ENCODE results near the gene PLXNA4.

PLXNA4 gene

GRCh38 chr7:132073920-132074589 is 502.2 kb downstream of the PLXNA4 start:
- no peak overlapping the region for H3K4me3 ChIP-seq (ENCODE audit: low read depth, low read length)
- DNase-seq (ENCODE audit: low read depth): no peak
- no peak for TF ChIP-seq CTCF (IDR thresholded peaks at IDR 0.05; ENCODE audit: insufficient read depth, low read depth, low read length, missing control alignments)

Measured in GM12865 (cell line).